ENCODE data around the gene NAV3.

The NAV3 gene

GRCh38 chr12:78018939-78019338, 188.2 kb downstream of the NAV3 start:
- DNase-seq (ENCODE audit: low read depth), result no peak
- no peak overlapping the region for H3K4me3 ChIP-seq (ENCODE audit: low read depth, low read length)

GRCh38 chr12:78028426-78028825, 197.7 kb downstream of the NAV3 start:
- no peak for DNase-seq (ENCODE audit: low read depth)
- H3K4me3 ChIP-seq (ENCODE audit: low read depth, low read length), result no peak overlapping the region

- peak; percentile 63 for DNase-seq (ENCODE audit: low read depth)
- no peak overlapping the region for H3K4me3 ChIP-seq (ENCODE audit: low read depth, low read length)
These were observed 203.3 kb downstream of the NAV3 start for GRCh38 chr12:78034025-78034424.

GRCh38 chr12:78035901-78036606, 205.4 kb downstream of the NAV3 start:
- no peak for DNase-seq (ENCODE audit: low read depth)
- H3K4me3 ChIP-seq (ENCODE audit: low read depth, low read length), result no peak overlapping the region

- no peak for DNase-seq (ENCODE audit: low read depth)
- no peak overlapping the region for H3K4me3 ChIP-seq (ENCODE audit: low read depth, low read length)
These were observed 206.2 kb downstream of the NAV3 start for GRCh38 chr12:78036874-78037273.

GRCh38 chr12:78037707-78038106, 207.0 kb downstream of the NAV3 start:
- H3K4me3 ChIP-seq (ENCODE audit: low read depth, low read length), result no peak overlapping the region
- no peak for DNase-seq (ENCODE audit: low read depth)

- DNase-seq (ENCODE audit: low read depth), result no peak
- no peak overlapping the region for H3K4me3 ChIP-seq (ENCODE audit: low read depth, low read length)
These were observed 207.8 kb downstream of the NAV3 start for GRCh38 chr12:78038541-78038940.

GRCh38 chr12:78038986-78039385, 208.3 kb downstream of the NAV3 start:
- no peak for DNase-seq (ENCODE audit: low read depth)
- no peak overlapping the region for H3K4me3 ChIP-seq (ENCODE audit: low read depth, low read length)

GRCh38 chr12:78040111-78040510, 209.4 kb downstream of the NAV3 start:
- no peak for DNase-seq (ENCODE audit: low read depth)
- no peak overlapping the region for H3K4me3 ChIP-seq (ENCODE audit: low read depth, low read length)

GRCh38 chr12:78050790-78051189, 220.1 kb downstream of the NAV3 start:
- no peak for DNase-seq (ENCODE audit: low read depth)
- H3K4me3 ChIP-seq (ENCODE audit: low read depth, low read length), result no peak overlapping the region

- H3K4me3 ChIP-seq (ENCODE audit: low read depth, low read length), result no peak overlapping the region
- DNase-seq (ENCODE audit: low read depth), result no peak
These were observed 224.9 kb downstream of the NAV3 start for GRCh38 chr12:78055545-78055944.

- no peak for DNase-seq (ENCODE audit: low read depth)
- no peak overlapping the region for H3K4me3 ChIP-seq (ENCODE audit: low read depth, low read length)
These were observed 226.4 kb downstream of the NAV3 start for GRCh38 chr12:78057075-78057474.

GRCh38 chr12:78060186-78060585, 229.5 kb downstream of the NAV3 start:
- no peak overlapping the region for H3K4me3 ChIP-seq (ENCODE audit: low read depth, low read length)
- DNase-seq (ENCODE audit: low read depth), result peak; percentile 70

- DNase-seq (ENCODE audit: low read depth), result peak; percentile 62
- H3K4me3 ChIP-seq (ENCODE audit: low read depth, low read length), result no peak overlapping the region
These were observed 232.1 kb downstream of the NAV3 start for GRCh38 chr12:78062786-78063185.

- no peak for DNase-seq (ENCODE audit: low read depth)
- no peak overlapping the region for H3K4me3 ChIP-seq (ENCODE audit: low read depth, low read length)
These were observed 251.1 kb downstream of the NAV3 start for GRCh38 chr12:78081590-78082314.

GRCh38 chr12:78085542-78086182, 255.0 kb downstream of the NAV3 start:
- H3K4me3 ChIP-seq (ENCODE audit: low read depth, low read length), result no peak overlapping the region
- DNase-seq (ENCODE audit: low read depth), result no peak

- DNase-seq (ENCODE audit: low read depth), result no peak
- H3K4me3 ChIP-seq (ENCODE audit: low read depth, low read length), result no peak overlapping the region
These were observed 256.1 kb downstream of the NAV3 start for GRCh38 chr12:78086553-78087362.

GRCh38 chr12:78087363-78087675, 256.6 kb downstream of the NAV3 start:
- no peak overlapping the region for H3K4me3 ChIP-seq (ENCODE audit: low read depth, low read length)
- no peak for DNase-seq (ENCODE audit: low read depth)

GRCh38 chr12:78088391-78088832, 257.7 kb downstream of the NAV3 start:
- H3K4me3 ChIP-seq (ENCODE audit: low read depth, low read length), result no peak overlapping the region
- no peak for DNase-seq (ENCODE audit: low read depth)

- H3K4me3 ChIP-seq (ENCODE audit: low read depth, low read length), result no peak overlapping the region
- no peak for DNase-seq (ENCODE audit: low read depth)
These were observed 259.6 kb downstream of the NAV3 start for GRCh38 chr12:78090266-78090665.

All from skeletal muscle cell (primary cell).